Stimulated activated CD4-positive, alpha-beta T cell treated with anti-CD3 and anti-CD28 coated beads, Interleukin-4, amount 100 ng/mL, for 48 hours (primary cell): ENCODE data around the gene HOXD12.

ENCODE experiments used
- DNase-seq, 2 donors: peaks; one replicate each; pipeline ENCODE4 v3.0.0-alpha.2; 2020; ENCODE audit warnings: low read depth in 2 of 2

Gene HOXD12

DNA sequence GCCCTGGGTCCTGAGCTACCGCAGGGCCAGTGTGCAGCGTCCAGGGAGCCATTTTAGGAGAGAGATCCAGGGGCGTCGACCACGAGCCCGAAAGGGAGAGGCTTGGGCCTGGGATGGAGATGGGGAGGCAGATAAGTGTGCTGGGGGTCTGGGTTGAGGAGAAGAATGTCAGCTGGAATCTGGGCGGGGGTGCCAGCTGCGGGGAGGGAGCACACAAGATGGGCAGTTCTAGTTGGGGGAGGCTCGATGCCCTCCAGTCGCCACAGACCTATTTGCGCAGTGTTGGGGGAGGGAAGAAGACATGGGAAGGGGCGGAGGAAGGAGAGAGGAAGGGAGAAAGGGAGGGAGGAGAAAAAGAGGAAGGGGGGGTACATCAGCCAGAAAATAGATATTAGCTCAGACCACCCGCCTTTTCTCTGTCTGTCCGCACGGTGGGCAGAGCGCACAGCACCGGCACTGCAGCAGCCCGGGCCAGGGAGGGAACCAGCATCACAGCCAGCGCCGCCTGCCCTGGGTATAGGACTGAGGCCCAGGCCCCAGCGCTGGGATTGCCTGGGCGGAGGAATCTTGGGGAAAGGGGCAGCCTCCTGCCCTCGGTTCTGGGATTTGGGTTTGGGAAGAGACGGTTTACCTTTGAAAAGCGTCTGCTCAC lies 5.6 kb downstream of the HOXD12 start:
- DNase-seq, result no peak

DNA sequence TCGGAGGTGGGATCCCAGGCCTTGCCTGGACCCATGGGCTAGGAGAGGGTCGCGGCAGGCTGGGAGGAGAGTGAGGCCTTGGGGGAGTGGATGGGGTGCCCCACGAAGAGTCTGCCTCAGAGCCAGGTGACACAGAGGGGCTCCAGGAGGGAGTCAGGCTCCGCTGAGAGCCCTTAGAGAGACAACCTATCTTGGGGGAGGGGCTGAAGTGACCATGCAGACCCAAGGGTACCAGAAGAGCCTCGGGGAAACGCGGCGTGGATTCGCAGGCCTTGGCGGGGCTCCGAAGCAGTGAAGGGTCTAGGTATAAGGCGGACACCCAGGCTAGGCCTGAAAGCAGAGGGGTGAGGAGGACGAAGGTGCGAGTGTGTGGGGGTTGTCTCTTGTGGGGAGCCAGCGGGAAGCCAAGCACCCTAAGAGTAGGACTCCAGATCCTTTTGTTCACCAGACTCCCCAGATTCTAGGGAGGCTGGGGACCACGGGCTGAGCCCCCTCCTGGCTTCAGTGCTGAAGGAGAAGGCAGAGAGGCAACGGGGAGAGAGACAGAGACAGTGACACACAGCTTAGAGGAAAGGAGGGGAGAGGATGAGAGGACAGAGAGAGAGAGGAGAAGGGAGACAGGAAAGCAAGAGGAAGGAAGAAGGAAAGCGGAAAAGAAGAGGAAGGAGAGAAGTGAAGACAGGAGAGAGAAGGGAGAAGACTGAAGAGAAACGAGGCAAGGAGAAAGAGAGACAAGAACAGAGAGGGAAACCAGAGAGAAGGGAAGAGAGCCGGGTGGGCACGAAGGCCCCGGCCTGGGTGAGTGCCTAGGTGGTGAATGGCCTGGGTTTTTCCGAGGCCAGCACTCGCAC lies 6.4 kb downstream of the HOXD12 start:
- DNase-seq, result no peak

DNA sequence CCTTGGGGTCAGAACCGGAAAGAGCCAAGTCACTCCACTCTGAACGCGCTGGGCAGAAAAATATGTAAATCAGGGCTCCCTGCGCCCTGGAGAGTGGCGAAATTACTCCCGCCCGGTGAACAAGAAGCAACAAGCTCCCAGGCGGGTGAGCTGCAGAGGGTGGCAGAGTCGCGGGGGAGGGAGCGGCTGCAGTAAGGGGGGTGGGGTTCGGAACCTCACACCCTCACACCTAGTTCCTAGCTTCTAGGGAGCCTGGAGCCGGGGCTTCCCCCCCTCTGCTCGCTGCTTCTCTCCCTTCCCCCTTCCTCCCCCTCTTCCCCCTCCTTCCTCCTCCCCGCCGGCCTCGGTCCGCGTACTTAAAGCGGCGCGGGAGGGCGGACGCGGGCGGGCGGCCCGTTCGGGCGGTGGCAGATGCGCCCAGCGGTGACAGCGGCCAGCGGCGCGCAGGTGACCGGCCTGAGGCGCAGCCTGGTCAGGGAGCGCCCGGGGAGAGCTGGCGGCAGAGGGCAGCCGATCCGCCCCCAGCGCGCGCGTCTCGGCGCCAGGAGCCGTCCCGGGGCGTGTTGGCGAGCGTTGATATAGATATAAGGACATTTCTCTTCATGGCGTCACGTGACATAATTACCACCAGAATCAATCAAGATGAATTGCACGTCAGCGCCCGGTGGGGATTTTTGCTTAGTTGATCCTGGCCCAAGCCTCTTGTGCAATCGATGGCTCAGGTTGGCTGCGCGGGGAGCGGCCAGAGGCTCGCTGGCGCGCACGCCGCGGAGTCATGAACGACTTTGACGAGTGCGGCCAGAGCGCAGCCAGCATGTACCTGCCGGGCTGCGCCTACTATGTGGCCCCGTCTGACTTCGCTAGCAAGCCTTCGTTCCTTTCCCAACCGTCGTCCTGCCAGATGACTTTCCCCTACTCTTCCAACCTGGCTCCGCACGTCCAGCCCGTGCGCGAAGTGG lies 7.3 kb downstream of the HOXD12 start, which contains the start of gene HOXD11:
HOXD11 (plus strand) TSS at position 700 of the 959 bp plus-strand sequence; CDS start at position 776, 76 bp downstream.
- DNase-seq, result no peak

DNA sequence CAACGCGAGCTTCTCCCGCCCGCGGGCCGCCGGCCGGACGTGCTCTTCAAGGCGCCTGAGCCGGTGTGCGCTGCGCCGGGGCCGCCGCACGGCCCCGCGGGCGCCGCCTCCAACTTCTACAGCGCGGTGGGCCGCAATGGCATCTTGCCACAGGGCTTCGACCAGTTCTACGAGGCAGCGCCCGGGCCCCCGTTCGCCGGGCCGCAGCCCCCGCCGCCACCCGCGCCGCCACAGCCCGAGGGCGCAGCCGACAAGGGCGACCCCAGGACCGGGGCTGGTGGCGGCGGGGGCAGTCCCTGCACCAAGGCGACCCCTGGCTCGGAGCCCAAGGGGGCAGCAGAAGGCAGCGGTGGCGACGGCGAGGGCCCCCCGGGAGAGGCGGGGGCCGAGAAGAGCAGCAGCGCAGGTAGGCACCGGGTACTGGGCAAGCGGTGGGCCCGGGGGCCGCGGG lies 8.2 kb downstream of the HOXD12 start:
- DNase-seq, result no peak

DNA sequence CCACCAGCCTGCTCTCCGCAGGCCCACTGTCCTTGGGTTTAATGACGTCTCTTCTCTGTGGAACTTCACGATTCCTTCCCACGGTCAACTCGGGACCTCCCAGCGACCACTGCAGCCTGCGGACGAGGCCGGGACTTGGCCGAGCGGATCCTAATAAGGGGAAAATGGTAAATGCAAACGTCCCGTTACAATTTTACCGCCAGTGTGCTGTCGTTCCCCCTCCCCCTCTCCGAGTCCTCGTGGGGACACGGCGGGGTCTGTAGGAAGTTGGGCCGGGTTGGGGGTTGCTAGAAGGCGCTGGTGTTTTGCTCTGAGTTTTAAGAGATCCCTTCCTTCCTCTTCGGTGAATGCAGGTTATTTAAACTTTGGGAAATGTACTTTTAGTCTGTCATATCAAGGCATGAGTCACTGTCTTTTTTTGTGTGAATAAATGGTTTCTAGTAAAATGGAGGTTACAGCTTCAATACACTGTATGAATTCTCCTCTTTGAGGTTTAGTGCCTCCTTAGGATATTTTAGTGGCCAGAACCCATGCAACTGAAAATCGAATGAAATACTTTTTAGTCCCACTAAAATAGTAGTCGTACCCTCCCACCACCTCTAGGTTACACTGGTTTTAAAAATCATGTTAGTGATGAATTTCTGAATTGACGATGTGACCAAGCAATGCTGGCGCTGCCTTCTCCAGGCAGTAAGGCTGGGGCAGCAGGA lies 9.8 kb downstream of the HOXD12 start:
- no peak for DNase-seq

DNA sequence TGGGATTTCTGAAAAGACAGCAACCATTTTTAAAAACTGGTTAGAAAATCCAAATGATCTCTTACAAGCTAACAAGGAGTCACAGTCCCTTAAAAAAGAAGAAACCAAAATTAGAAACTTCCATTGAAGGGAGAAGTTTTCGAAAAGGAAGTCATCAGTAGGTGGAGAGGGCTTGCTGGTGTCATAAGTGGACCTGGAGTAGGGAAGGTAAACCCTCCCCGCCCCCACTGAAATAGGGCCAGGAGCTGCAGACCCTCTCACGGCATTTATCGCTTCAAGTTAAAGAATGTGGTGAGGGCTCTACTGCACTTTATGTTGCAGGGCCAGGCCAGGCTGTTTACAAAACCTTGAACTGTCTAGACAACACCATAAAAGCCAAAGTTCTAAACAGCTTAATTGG lies 10.4 kb downstream of the HOXD12 start:
- DNase-seq, result no peak

DNA sequence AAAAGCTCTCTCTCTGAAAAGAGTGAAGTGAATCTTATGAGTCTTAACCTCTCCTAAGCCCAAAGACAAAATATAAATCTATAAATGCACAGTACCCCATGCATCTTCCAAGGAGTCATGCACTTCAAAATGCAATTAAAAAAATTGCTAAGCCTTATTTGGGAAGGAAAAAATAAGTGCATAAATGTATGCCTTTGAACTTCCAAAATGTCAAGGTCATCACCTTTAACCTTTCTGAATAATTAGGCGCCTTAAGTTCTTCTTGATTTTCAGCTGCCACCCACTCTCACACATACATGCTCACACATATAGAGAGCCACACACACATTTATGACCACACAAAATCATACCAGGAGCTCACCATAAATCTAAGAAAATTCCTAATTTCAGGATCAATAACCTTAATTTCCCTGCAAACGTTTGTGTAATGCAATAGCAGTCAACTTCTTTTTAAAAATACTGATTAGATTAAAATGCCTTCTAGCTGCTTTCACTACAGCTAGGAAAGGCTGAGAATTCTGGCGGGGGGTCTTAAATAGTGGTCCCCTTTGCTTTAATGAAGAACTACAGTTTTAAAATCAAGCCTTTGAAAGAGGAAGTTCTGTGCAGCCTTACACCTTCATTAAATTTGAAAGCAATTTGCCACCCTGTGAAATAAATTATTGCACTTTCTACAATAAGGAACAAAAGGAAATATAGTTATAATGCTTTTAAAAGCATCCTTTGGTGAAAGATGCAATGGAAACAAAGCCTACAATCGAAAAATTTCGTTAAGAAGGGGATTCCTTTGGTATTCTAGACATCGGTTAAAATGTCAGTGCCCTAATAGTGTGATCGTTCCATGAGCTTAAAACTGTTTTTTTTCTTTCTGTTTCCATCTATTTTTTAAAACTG lies 11.1 kb downstream of the HOXD12 start:
- DNase-seq, result no peak

DNA sequence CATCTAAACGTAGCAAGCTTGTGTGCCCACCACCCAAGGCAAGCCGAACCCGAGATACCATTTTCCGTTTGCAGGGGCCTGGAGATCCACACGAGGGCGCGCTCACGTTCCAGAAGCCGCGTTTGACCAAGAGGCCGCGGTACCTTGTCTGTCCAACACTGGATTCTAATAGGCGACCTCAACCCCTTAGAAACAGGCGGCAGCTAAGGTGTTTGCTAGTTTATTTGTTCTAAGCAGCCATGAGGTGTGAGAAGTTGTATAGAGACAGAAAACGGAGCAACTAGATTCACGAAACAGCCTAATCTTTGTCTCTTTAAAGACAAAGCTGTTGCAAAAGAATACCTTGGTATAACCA lies 11.7 kb downstream of the HOXD12 start:
- no peak for DNase-seq

DNA sequence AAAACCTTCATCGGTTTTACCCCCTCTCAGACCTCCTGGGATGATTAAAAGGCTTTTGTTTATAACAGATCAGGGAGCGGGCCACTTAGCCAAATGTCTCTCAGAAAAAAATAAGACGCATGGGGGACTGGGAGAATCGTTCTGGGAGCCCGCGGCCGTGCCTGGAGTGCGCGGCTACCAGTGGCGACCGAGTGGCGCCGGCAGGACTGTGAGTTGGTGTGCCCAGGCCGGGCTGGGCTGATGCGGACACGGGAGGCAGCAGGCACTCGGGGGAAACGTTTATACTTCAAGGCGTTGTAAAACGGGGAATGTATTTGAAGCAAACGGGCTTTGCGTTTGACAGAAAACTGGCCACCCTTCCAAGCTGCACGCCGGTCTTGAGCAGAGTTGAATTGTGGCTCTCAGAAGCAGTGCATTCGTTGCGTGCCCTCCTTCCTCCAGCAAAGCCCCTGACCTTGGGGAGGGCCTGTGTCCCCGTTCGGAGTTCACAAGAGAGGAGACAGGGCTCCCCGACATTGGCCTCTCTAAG lies 12.3 kb downstream of the HOXD12 start:
- no peak for DNase-seq

DNA sequence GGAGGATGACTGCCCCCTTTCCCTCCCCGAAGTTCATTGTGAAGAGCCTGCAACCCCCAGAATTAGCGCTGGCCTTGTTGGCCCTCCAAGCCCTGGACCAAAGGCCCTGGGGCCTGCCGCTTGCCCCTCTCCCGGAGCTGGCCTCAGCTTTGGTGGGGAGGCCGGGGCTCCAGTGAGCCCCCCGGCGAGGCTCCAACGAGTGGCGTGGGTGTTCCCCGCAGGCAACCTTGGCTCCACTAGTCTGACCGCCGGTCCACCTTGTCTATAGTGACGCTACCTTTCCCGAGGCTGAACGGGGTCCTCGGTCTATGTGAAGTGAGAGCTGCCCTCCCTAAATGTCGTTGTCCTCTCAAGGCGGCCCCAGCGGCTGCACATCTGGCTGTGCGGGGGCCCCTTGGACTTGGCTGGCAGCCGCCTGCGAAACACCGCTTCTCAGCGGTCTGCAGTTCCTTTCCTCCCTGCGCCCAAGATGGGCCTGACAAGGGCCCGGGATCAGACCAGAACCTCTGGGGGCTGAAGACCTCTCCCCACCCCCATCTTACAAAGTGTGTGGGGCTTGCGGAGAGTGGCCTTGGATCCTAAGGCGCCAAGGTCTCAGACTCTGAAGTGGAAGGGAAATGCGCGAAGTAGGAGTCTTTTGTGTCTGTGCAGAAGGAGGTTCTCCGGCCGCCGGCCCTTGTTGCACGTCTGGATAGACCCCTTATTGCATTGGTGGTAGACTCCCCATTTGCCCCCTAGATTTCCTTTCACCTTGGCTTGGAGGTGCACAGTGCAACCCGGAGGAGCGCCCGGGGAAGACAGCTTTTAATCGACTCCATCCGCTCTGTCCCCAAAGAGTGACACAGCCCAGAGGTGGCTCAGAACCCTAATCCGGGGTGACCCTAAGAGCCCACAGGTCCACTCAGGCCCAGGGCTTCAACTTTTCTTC lies 13.0 kb downstream of the HOXD12 start:
- DNase-seq, result no peak

DNA sequence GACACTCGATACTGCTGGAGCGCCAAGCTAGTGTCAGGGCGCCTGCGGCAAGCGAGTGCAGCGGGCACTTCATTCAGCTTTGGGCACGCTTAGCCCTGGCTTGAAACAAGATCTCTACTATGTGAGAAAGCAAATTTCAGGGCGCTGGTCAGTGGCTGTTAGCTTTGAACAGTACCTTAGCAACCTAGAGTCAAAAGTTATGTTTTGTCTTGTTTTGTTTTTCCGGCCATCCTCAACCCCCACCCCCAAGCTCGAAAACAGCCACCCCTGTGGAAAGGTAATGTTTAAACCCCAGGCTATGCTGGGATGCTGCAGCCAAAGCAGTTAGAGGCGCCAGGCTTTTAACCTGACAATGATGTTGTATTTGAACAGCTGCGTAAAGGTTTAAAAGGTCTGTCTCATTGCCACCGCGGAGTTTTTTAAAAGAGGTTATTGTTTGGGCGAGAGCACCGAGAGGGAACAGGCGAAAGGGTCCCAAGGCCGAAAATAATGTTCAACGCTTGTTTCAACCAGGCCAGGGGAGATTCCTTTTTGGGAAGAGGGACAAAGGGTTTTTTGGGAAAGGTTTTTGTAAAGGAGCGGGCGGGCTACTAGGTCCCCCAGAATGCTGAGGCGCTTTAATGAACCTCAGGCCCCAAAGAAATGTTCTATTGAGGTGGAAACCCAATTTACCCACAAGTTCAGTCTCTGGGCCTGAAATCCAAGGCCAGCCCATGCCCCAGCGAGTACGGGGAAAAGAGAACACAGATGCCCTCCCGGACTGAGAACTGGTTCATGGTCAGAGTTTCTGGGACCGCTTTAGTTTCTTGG lies 14.7 kb downstream of the HOXD12 start:
- no peak for DNase-seq

DNA sequence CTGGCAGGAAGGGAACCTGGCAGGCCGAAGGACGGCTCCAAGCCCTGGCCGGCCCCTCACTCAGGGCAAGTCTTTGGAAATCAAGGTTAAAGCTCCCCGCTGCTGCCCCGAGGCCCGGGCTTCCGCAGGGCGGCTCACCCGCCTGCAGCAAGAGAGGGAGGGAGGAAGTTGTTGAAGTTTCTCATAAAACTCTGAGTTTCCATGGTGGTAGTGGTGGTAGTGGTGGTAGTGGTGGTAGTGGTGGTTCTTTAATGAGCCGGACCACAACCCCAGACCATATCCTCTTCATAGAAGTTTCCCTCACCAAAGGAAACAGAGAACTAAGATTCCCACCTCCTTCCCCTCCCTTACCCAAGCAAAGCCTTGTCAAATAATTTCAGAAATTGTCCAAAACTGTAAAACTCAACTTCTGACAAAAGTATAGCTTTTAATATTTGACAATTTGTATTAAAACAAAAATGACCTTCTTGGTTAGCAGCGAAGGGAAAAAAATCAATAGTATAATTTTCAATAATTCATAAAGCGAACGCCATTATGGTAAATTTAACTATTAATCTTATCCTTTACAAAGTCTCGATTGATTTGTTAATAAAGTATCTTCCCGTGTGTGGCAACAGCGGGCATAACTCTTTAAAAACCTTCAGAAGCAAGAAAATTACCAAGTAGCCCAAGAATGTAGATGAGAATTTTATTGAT lies 15.5 kb downstream of the HOXD12 start:
- DNase-seq, result no peak

DNA sequence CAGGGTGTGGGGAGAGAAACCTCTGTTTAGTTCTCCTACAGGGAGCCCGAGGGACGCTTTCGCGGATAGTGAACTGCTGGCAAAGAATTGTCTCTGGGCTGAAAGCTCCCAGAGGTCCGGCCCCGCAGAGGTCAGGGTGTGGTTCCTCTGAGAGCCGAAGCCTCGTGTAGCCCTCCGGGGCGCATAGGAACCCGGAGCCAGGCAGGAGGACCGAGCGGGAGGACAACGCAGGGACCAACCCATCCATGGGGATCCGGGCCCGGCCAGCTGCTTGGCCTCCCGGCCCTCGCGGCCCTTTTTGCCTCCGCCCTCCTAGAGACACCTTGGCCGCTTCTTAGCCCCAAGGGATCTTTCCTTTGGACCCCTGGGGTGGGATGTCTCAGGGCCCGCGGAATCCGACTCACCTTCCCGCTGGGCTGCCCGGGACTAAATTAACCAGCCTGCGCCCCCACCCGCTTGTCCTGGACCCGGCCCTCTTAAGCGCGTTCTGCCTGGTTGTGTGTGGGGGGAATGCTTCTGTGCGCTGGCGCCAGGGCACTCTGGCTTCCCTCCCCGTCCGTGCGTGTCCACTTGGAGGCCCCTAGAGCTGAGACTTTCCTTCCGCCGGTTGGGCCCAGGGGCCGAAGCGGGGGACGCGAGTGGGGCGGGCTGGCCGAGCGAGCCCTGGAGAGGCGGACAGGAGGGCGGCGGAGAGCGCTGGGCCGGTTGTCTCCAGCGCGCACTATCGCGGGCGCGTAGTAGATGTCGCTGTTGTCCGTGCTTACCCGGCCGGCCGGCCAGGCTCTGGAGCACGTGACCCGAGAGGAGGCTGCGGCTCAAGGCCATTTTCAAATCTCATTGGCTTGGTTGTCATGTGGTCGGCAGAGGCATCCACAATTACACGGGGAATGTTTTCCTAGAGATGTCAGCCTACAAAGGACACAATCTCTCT lies 16.6 kb downstream of the HOXD12 start, which contains the start of gene HOXD10:
HOXD10 (plus strand) TSS at position 896 of the 931 bp plus-strand sequence. CDS start 56 bp downstream, outside the sequence.
- DNase-seq, result no peak

DNA sequence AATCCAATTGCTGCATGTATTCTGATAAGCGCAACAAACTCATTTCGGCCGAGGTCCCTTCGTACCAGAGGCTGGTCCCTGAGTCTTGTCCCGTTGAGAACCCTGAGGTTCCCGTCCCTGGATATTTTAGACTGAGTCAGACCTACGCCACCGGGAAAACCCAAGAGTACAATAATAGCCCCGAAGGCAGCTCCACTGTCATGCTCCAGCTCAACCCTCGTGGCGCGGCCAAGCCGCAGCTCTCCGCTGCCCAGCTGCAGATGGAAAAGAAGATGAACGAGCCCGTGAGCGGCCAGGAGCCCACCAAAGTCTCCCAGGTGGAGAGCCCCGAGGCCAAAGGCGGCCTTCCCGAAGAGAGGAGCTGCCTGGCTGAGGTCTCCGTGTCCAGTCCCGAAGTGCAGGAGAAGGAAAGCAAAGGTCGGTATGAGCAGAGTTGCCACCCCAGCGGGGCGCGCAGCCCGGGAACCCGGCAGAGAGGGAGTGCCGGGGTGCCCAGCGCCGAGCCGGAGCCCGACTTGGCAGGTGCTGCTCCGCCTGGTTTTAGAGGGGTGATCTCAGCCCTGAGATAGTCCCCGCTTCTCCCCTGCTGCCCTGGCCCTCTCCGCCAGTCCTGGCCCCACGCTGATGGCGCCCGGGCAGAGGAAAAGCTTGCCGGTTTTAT lies 17.7 kb downstream of the HOXD12 start:
- DNase-seq, result no peak

DNA sequence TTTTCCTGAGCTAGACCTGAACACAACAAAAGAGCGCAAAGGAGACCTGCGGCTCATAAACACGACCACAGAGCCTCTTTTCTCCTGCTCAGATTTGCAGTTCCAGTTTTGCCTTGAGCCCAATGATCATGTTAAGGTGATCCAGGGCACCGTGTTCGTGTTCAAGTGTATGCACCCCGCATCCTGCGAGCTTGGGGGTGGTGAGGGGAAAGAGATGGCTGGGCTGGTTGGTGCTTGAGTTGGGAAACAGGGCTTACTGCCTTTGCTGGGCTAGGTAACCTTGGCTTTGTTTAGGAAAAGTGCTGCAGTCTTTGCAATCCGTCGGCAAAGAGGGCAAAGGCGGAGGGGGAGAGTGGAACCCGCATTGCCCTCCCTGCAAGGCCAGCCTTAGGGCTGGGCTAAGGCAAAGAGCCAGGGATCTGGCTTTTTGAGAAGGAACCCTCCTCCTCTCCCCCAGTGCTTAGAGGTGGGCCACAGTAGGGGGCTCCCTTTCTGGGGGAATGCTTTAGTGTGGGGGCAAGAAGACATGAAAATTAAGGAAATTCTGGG lies 18.3 kb downstream of the HOXD12 start:
- DNase-seq, result no peak
